GM23338 (cell line): Measurements from ENCODE around the gene SPIRE1. TPM values are rescaled to one million over a fixed set of nuclear protein-coding genes. Genes with fewer than 3 reads are reported as not detected.
"Not testable (repeated sequence)": the region's sequence is repeated elsewhere in the genome, so short reads cannot be mapped to it uniquely, and the experiment has no call there.

Experiments
- ATAC-seq: fragments of 200-7000 bp; cut with Tn5 transposase; 3 replicates; pipeline ENCODE4 v1.9.1; 2020
- DNase-seq: peaks from one replicate; pipeline ENCODE4 v3.0.0-alpha.2; 2015; ENCODE audit warnings: low spot score
- H2AFZ ChIP-seq: fragments of 200-600 bp; sonication (generic); 2 replicates; pipeline ENCODE4 v1.8.0; 2016; ENCODE audit warnings: antibody characterized with exemption, mild to moderate bottlenecking, moderate library complexity
- H3F3A ChIP-seq: fragments of 200-600 bp; sonication (generic); replicated peaks from 2 replicates; pipeline ENCODE4 v1.8.0; 2017; ENCODE audit warnings: antibody characterized with exemption, mixed run types, low read depth
- H3K27ac ChIP-seq: fragments of 200-600 bp; sonication (generic); 2 replicates; pipeline ENCODE4 v1.6.1; 2016; ENCODE audit warnings: low read depth
- H3K27me3 ChIP-seq: fragments of 200-600 bp; sonication (generic); 2 replicates; pipeline ENCODE4 v1.8.0; 2016; ENCODE audit warnings: mild to moderate bottlenecking, mixed run types, moderate library complexity; ENCODE audit not compliant: insufficient read depth
- H3K36me3 ChIP-seq: fragments of 200-600 bp; sonication (generic); 2 replicates; pipeline ENCODE4 v1.8.0; 2016; ENCODE audit warnings: mild to moderate bottlenecking; ENCODE audit not compliant: insufficient read depth
- H3K4me1 ChIP-seq: fragments of 200-600 bp; sonication (generic); 2 replicates; pipeline ENCODE4 v1.8.0; 2016; ENCODE audit warnings: mild to moderate bottlenecking, moderate library complexity; ENCODE audit not compliant: insufficient read depth
- H3K4me2 ChIP-seq: fragments of 200-600 bp; sonication (generic); 2 replicates; pipeline ENCODE4 v1.7.1; 2017; ENCODE audit warnings: mixed run types
- H3K4me3 ChIP-seq: fragments of 200-600 bp; sonication (generic); 2 replicates; pipeline ENCODE4 v1.6.1; 2016; ENCODE audit warnings: mixed run types
- H3K79me2 ChIP-seq: fragments of 200-600 bp; sonication (generic); replicated peaks from 2 replicates; pipeline ENCODE4 v1.8.0; 2017; ENCODE audit warnings: mild to moderate bottlenecking; ENCODE audit not compliant: insufficient read depth
- H3K9me2 ChIP-seq: fragments of 200-600 bp; sonication (generic); 2 replicates; pipeline ENCODE4 v1.8.0; 2017; ENCODE audit not compliant: insufficient read depth
- H4K20me1 ChIP-seq: fragments of 200-600 bp; sonication (generic); replicated peaks from 2 replicates; pipeline ENCODE4 v1.8.0; 2017; ENCODE audit warnings: mild to moderate bottlenecking; ENCODE audit not compliant: insufficient read depth
- H3K27ac Mint-ChIP-seq: 2 replicates; pipeline ENCODE4 v1.8.0; 2020; ENCODE audit warnings: inconsistent platforms, mild to moderate bottlenecking, moderate library complexity, mixed read lengths
- H3K27me3 Mint-ChIP-seq: 3 replicates; pipeline ENCODE4 v1.8.0; 2022; ENCODE audit warnings: low read depth, mild to moderate bottlenecking, moderate library complexity, mixed read lengths, inconsistent platforms; ENCODE audit not compliant: insufficient read depth, poor library complexity
- H3K36me3 Mint-ChIP-seq: 3 replicates; pipeline ENCODE4 v1.8.0; 2021; ENCODE audit warnings: low read depth, mild to moderate bottlenecking, inconsistent platforms, moderate library complexity, mixed read lengths
- H3K4me1 Mint-ChIP-seq: 3 replicates; pipeline ENCODE4 v1.8.0; 2020; ENCODE audit warnings: mild to moderate bottlenecking, inconsistent platforms, mixed read lengths
- H3K4me3 Mint-ChIP-seq: 3 replicates; pipeline ENCODE4 v1.8.0; 2021; ENCODE audit warnings: moderate library complexity, mild to moderate bottlenecking, inconsistent platforms, mixed read lengths
- H3K9me3 Mint-ChIP-seq: 3 replicates; pipeline ENCODE4 v1.8.0; 2020; ENCODE audit warnings: moderate library complexity, mild to moderate bottlenecking, inconsistent platforms, mixed read lengths
- CREB1 ChIP-seq: fragments of 250-450 bp; sonication (Bioruptor Pico); IDR thresholded peaks from 2 replicates; pipeline ENCODE4 v1.5.0; 2020; ENCODE audit warnings: low read depth, mild to moderate bottlenecking, moderate library complexity
- CTCF ChIP-seq, 2 experiments: fragments of 200-600 bp in 1 of 2; sonication (generic) in 1 of 2; conservative IDR thresholded peaks; 2 replicates each; pipeline versions ENCODE4 v1.5.1 to v1.6.1; 2016 to 2017; ENCODE audit warnings: antibody characterized with exemption in 2 of 2, low read depth in 2 of 2, mild to moderate bottlenecking in 2 of 2, moderate library complexity in 1 of 2
- EZH2 ChIP-seq: fragments of 200-600 bp; sonication (generic); IDR thresholded peaks from one replicate; pipeline ENCODE4 v1.8.0; 2017; ENCODE audit warnings: antibody characterized with exemption, mild to moderate bottlenecking, low read depth; ENCODE audit not compliant: unreplicated experiment
- EZH2phosphoT487 ChIP-seq: fragments of 200-600 bp; sonication (generic); IDR thresholded peaks from one replicate; pipeline ENCODE4 v1.8.1; 2018; ENCODE audit warnings: antibody characterized with exemption; ENCODE audit not compliant: unreplicated experiment
- JUNB ChIP-seq: IDR thresholded peaks from one replicate; pipeline ENCODE4 v1.6.1; 2016; ENCODE audit warnings: antibody characterized with exemption; ENCODE audit not compliant: unreplicated experiment
- NANOG ChIP-seq: IDR thresholded peaks from 2 replicates; pipeline ENCODE4 v1.6.1; 2016; ENCODE audit warnings: antibody characterized with exemption, borderline replicate concordance
- POLR2AphosphoS5 ChIP-seq: IDR thresholded peaks from 2 replicates; pipeline ENCODE4 v1.6.1; 2016; ENCODE audit warnings: antibody characterized with exemption, low read depth
- REST ChIP-seq: IDR thresholded peaks from one replicate; pipeline ENCODE4 v1.6.1; 2018; ENCODE audit warnings: antibody characterized with exemption; ENCODE audit not compliant: unreplicated experiment
- STAT1 ChIP-seq: IDR thresholded peaks from one replicate; pipeline ENCODE4 v1.6.1; 2016; ENCODE audit warnings: antibody characterized with exemption; ENCODE audit not compliant: unreplicated experiment
- ZNF114 ChIP-seq: fragments of 250-450 bp; sonication (Bioruptor Pico); IDR thresholded peaks from 2 replicates; pipeline ENCODE4 v1.5.0; 2020; ENCODE audit warnings: mild to moderate bottlenecking, moderate library complexity
- ZNF331 ChIP-seq: fragments of 250-450 bp; sonication (Bioruptor Pico); IDR thresholded peaks from 2 replicates; pipeline ENCODE4 v1.5.0; 2020; ENCODE audit warnings: low read depth, mild to moderate bottlenecking, moderate library complexity
- polyA plus RNA-seq: library from polyadenylated mRNA; unstranded; fragments of >200 nt; fragmentation: Nextera tagmentation; extraction: Ambion mirVana; gene quantifications from 2 replicates; pipeline ENCODE4 v1.2.1, GENCODE V29; 2016
- total RNA-seq: library from RNA; depleted of rRNA; stranded (reverse); fragments of >200 nt; shearing (Covaris generic); gene quantifications from 2 replicates; pipeline ENCODE4 v1.2.3, GENCODE V29; 2014
- TF ChIP-seq, protein P1 (sequence below): fragments of 250-450 bp; sonication (Bioruptor Pico); IDR thresholded peaks from 2 replicates; pipeline ENCODE4 v1.5.0; 2020; ENCODE audit warnings: mild to moderate bottlenecking, moderate library complexity

Gene SPIRE1
- total and polyA plus RNA-seq, 2 experiments from 2014 or later = 2.9 to 15.5 TPM

DNA sequence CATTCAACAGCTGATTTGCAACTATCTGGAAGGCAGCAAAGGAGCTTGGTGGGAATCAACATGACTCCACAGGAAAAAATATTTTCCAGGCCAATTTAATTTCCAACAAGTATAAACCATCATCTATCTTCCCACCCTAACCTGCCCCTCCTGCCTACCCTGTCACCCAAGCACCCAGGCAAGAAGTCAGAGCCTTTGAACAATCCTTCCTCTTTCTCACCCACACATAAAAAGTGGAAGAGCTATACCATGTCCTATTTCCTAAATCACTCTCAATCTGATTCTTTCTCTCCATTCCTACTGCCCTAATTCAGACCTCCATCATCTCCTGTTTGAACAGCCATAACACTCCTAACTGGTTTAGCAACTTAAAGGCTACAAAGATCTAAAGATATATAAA lies 12.7 kb downstream of the SPIRE1 start:
- ATAC-seq (no peak), DNase-seq (no peak)
- Mint-ChIP-seq H3K36me3 (no peaks in the 10 kb centered on the region), H3K4me3 (no peak overlapping the region), H3K9me3 (no peaks in the 10 kb centered on the region), H3K27ac (no peak overlapping the region), H3K4me1 (peaks cover 31% of the 10 kb centered on the region), H3K27me3 (peaks cover 3% of the 10 kb centered on the region)
- TF ChIP-seq CREB1 (CRISPR knock-in tag) (no peak), POLR2AphosphoS5 (no peak), NANOG (no peak), ZNF114 (no peak), EZH2phosphoT487 (no peak), STAT1 (no peak), REST (no peak), CTCF (conservative IDR thresholded peaks at IDR 0.05; ENCODE audit: low read depth in 2 of 2) (no peak), EZH2 (no peak), JUNB (no peak), ZNF331 (CRISPR knock-in tag) (no peak)
- TF ChIP-seq, protein P1, sequence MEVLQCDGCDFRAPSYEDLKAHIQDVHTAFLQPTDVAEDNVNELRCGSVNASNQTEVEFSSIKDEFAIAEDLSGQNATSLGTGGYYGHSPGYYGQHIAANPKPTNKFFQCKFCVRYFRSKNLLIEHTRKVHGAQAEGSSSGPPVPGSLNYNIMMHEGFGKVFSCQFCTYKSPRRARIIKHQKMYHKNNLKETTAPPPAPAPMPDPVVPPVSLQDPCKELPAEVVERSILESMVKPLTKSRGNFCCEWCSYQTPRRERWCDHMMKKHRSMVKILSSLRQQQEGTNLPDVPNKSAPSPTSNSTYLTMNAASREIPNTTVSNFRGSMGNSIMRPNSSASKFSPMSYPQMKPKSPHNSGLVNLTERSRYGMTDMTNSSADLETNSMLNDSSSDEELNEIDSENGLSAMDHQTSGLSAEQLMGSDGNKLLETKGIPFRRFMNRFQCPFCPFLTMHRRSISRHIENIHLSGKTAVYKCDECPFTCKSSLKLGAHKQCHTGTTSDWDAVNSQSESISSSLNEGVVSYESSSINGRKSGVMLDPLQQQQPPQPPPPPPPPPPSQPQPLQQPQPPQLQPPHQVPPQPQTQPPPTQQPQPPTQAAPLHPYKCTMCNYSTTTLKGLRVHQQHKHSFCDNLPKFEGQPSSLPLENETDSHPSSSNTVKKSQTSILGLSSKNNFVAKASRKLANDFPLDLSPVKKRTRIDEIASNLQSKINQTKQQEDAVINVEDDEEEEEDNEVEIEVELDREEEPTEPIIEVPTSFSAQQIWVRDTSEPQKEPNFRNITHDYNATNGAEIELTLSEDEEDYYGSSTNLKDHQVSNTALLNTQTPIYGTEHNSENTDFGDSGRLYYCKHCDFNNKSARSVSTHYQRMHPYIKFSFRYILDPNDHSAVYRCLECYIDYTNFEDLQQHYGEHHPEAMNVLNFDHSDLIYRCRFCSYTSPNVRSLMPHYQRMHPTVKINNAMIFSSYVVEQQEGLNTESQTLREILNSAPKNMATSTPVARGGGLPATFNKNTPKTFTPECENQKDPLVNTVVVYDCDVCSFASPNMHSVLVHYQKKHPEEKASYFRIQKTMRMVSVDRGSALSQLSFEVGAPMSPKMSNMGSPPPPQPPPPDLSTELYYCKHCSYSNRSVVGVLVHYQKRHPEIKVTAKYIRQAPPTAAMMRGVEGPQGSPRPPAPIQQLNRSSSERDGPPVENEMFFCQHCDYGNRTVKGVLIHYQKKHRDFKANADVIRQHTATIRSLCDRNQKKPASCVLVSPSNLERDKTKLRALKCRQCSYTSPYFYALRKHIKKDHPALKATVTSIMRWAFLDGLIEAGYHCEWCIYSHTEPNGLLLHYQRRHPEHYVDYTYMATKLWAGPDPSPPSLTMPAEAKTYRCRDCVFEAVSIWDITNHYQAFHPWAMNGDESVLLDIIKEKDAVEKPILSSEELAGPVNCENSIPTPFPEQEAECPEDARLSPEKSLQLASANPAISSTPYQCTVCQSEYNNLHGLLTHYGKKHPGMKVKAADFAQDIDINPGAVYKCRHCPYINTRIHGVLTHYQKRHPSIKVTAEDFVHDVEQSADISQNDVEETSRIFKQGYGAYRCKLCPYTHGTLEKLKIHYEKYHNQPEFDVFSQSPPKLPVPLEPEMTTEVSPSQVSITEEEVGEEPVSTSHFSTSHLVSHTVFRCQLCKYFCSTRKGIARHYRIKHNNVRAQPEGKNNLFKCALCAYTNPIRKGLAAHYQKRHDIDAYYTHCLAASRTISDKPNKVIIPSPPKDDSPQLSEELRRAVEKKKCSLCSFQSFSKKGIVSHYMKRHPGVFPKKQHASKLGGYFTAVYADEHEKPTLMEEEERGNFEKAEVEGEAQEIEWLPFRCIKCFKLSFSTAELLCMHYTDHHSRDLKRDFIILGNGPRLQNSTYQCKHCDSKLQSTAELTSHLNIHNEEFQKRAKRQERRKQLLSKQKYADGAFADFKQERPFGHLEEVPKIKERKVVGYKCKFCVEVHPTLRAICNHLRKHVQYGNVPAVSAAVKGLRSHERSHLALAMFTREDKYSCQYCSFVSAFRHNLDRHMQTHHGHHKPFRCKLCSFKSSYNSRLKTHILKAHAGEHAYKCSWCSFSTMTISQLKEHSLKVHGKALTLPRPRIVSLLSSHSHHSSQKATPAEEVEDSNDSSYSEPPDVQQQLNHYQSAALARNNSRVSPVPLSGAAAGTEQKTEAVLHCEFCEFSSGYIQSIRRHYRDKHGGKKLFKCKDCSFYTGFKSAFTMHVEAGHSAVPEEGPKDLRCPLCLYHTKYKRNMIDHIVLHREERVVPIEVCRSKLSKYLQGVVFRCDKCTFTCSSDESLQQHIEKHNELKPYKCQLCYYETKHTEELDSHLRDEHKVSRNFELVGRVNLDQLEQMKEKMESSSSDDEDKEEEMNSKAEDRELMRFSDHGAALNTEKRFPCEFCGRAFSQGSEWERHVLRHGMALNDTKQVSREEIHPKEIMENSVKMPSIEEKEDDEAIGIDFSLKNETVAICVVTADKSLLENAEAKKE (CRISPR knock-in tag) = no peak
- Histone ChIP-seq H3K4me1 (peaks cover 17% of the 10 kb centered on the region), H3K36me3 (no peaks in the 10 kb centered on the region), H3K79me2 (peaks cover 31% of the 10 kb centered on the region), H4K20me1 (no peaks in the 10 kb centered on the region), H2AFZ (no peak overlapping the region), H3K27ac (no peak overlapping the region), H3K27me3 (no peaks in the 10 kb centered on the region), H3K9me2 (no peaks in the 10 kb centered on the region), H3K4me3 (no peak overlapping the region), H3K4me2 (no peak overlapping the region), H3F3A (no peaks in the 10 kb centered on the region)

GRCh38 chr18:12643756-12644155 lies 14.2 kb downstream of the SPIRE1 start:
- H3K27me3 Mint-ChIP-seq, H3K27ac ChIP-seq, H3K4me3 Mint-ChIP-seq, H3K4me3 ChIP-seq, H3K9me2 ChIP-seq, H3K36me3 ChIP-seq, H3K9me3 Mint-ChIP-seq, H2AFZ ChIP-seq, H3K27ac Mint-ChIP-seq, H3K27me3 ChIP-seq, H4K20me1 ChIP-seq, H3F3A ChIP-seq, DNase-seq, ATAC-seq, H3K36me3 Mint-ChIP-seq, H3K4me2 ChIP-seq: not testable (repeated sequence)
- peaks cover 23% of the 10 kb centered on the region for H3K79me2 ChIP-seq
- H3K4me1 Mint-ChIP-seq = peaks cover 31% of the 10 kb centered on the region
- peaks cover 17% of the 10 kb centered on the region for H3K4me1 ChIP-seq
